Liver (tissue), 9 donors: Measurements from ENCODE around the gene CRLF1. TPM values are rescaled to one million over a fixed set of nuclear protein-coding genes. Genes with fewer than 3 reads are reported as not detected.

Source experiments
- DNase-seq: peaks from one replicate; pipeline ENCODE4 v3.0.0-alpha.2; 2017; ENCODE audit warnings: low spot score
- H3K27ac ChIP-seq, 2 donors: one replicate each; pipeline ENCODE4 v1.7.0; 2013; ENCODE audit warnings: inconsistent platforms in 2 of 2, low read length in 2 of 2, control low read depth in 1 of 2, low read depth in 1 of 2, mild to moderate bottlenecking in 1 of 2
- H3K27me3 ChIP-seq, 4 donors: one replicate each; pipeline versions ENCODE4 v1.6.1 to v1.7.0; 2013; ENCODE audit warnings: low read length in 3 of 4, inconsistent platforms in 1 of 4, mild to moderate bottlenecking in 1 of 4, moderate library complexity in 1 of 4; ENCODE audit not compliant: control insufficient read depth in 4 of 4, insufficient read depth in 4 of 4
- H3K36me3 ChIP-seq, 4 donors: one replicate each; pipeline versions ENCODE4 v1.6.1 to v1.7.0; 2013; ENCODE audit warnings: low read length in 3 of 4, mild to moderate bottlenecking in 3 of 4, low read depth in 1 of 4, moderate library complexity in 1 of 4; ENCODE audit not compliant: control insufficient read depth in 4 of 4, insufficient read depth in 3 of 4
- H3K4me1 ChIP-seq, 4 donors: one replicate each; pipeline versions ENCODE4 v1.6.1 to v1.7.0; 2013; ENCODE audit warnings: low read length in 3 of 4, mild to moderate bottlenecking in 3 of 4, moderate library complexity in 1 of 4; ENCODE audit not compliant: control insufficient read depth in 4 of 4, insufficient read depth in 4 of 4
- H3K4me3 ChIP-seq, 3 donors: one replicate each; pipeline versions ENCODE4 v1.6.1 to v1.7.0; 2013; ENCODE audit warnings: low read length in 3 of 3, control low read depth in 1 of 3, low read depth in 1 of 3, mild to moderate bottlenecking in 1 of 3
- H3K9ac ChIP-seq, 2 donors: one replicate each; pipeline ENCODE4 v1.7.0; 2013; ENCODE audit warnings: low read length in 2 of 2, mild to moderate bottlenecking in 2 of 2, moderate library complexity in 2 of 2, control low read depth in 1 of 2, low read depth in 1 of 2
- H3K9me3 ChIP-seq, 4 donors: one replicate each; pipeline versions ENCODE4 v1.6.1 to v1.7.0; 2013; ENCODE audit warnings: low read length in 3 of 4; ENCODE audit not compliant: control insufficient read depth in 4 of 4
- ATF3 ChIP-seq: IDR thresholded peaks from 2 replicates; pipeline ENCODE4 v1.6.1; 2016; ENCODE audit warnings: antibody characterized with exemption
- CTCF ChIP-seq: fragments of 150-350 bp; IDR thresholded peaks from 2 replicates; pipeline ENCODE4 v1.5.1; 2017; ENCODE audit warnings: improper control_type of control experiment, low read depth, low read length; ENCODE audit not compliant: missing input control
- EGR1 ChIP-seq, 2 donors: IDR thresholded peaks; 2 replicates each; pipeline ENCODE4 v1.6.1; 2016 to 2018; ENCODE audit warnings: antibody characterized with exemption in 2 of 2, low read depth in 2 of 2
- FOXA1 ChIP-seq: IDR thresholded peaks from 2 replicates; pipeline ENCODE4 v1.6.1; 2016; ENCODE audit warnings: antibody characterized with exemption
- FOXA2 ChIP-seq: IDR thresholded peaks from 2 replicates; pipeline ENCODE4 v1.6.1; 2016; ENCODE audit warnings: antibody characterized with exemption
- GABPA ChIP-seq, 2 donors: IDR thresholded peaks in 1 of 2; conservative IDR thresholded peaks in 1 of 2; 2 replicates each; pipeline ENCODE4 v1.6.1; 2016; ENCODE audit warnings: antibody characterized with exemption in 2 of 2, mild to moderate bottlenecking in 1 of 2, moderate library complexity in 1 of 2
- HNF4A ChIP-seq, 2 donors: conservative IDR thresholded peaks; 2 replicates each; pipeline ENCODE4 v1.6.1; 2016; ENCODE audit warnings: antibody characterized with exemption in 2 of 2, mild to moderate bottlenecking in 2 of 2
- HNF4G ChIP-seq: IDR thresholded peaks from 2 replicates; pipeline ENCODE4 v1.6.1; 2016; ENCODE audit warnings: antibody characterized with exemption
- JUND ChIP-seq, 2 donors: IDR thresholded peaks; 2 replicates each; pipeline ENCODE4 v1.6.1; 2016; ENCODE audit warnings: antibody characterized with exemption in 2 of 2
- MAX ChIP-seq: IDR thresholded peaks from 2 replicates; pipeline ENCODE4 v1.6.1; 2016; ENCODE audit warnings: antibody characterized with exemption
- NR2F2 ChIP-seq: IDR thresholded peaks from 2 replicates; pipeline ENCODE4 v1.6.1; 2016; ENCODE audit warnings: antibody characterized with exemption
- RAD21 ChIP-seq, 2 donors: IDR thresholded peaks; 2 replicates each; pipeline ENCODE4 v1.6.1; 2016; ENCODE audit warnings: antibody characterized with exemption in 2 of 2, mild to moderate bottlenecking in 2 of 2
- REST ChIP-seq: IDR thresholded peaks from 2 replicates; pipeline ENCODE4 v1.6.1; 2016; ENCODE audit warnings: antibody characterized with exemption, mild to moderate bottlenecking
- RXRA ChIP-seq, 2 donors: IDR thresholded peaks; 2 replicates each; pipeline ENCODE4 v1.6.1; 2017 to 2018; ENCODE audit warnings: antibody characterized with exemption in 2 of 2, mild to moderate bottlenecking in 1 of 2
- SP1 ChIP-seq: IDR thresholded peaks from 2 replicates; pipeline ENCODE4 v1.6.1; 2018; ENCODE audit warnings: antibody characterized with exemption, mild to moderate bottlenecking
- TAF1 ChIP-seq: conservative IDR thresholded peaks from 2 replicates; pipeline ENCODE4 v1.6.1; 2016; ENCODE audit warnings: antibody characterized with exemption, mild to moderate bottlenecking
- YY1 ChIP-seq: IDR thresholded peaks from 2 replicates; pipeline ENCODE4 v1.6.1; 2016; ENCODE audit warnings: antibody characterized with exemption, mild to moderate bottlenecking
- ZBTB33 ChIP-seq: IDR thresholded peaks from 2 replicates; pipeline ENCODE4 v1.6.1; 2016; ENCODE audit warnings: antibody characterized with exemption
- WGBS: extraction: QIAGEN DNeasy Blood & Tissue Kit; methylation state at CpG from one replicate; pipeline ENCODE4 v1.1.7; 2013; 5-methylcytosine and 5-hydroxymethylcytosine counted together
- polyA plus RNA-seq, 2 donors: library from polyadenylated mRNA; stranded (reverse) in 1 of 2; unstranded in 1 of 2; fragments of 200-250 nt in 1 of 2; fragments of >200 nt in 1 of 2; fragmentation: Nextera tagmentation in 1 of 2; extraction: Ambion mirVana in 1 of 2; gene quantifications; one replicate each; pipeline versions ENCODE4 v1.2.1 to v1.2.3, GENCODE V29; 2013 to 2015
- total RNA-seq, 2 donors: library from RNA; depleted of rRNA; stranded (reverse); fragments of >200 nt; gene quantifications; one replicate each; pipeline ENCODE4 v1.2.3, GENCODE V29; 2014
- donor health status: healthy.
- donor health status: healthy.
- donor health status: healthy.
- donor health status: healthy.
- donor health status: healthy.

The CRLF1 gene
- total and polyA plus RNA-seq, 4 donors = 0.49 to 1.9 (median 1.6) TPM; not detected in 1

GRCh38 chr19:18620902-18621301, 14.3 kb upstream of the CRLF1 start:
- Histone ChIP-seq H3K9ac (no peak overlapping the region), H3K9me3 (no peaks in the 10 kb centered on the region), H3K27me3 (peaks cover 0 to 7% (median 0%) of the 10 kb centered on the region in 4 donors), H3K4me3 (no peak overlapping the region), H3K4me1 (no peaks in the 10 kb centered on the region), H3K36me3 (no peaks in the 10 kb centered on the region), H3K27ac (no peak overlapping the region)
- TF ChIP-seq ATF3 (no peak), SP1 (no peak), ZBTB33 (no peak), HNF4G (no peak), HNF4A (conservative IDR thresholded peaks at IDR 0.05) (no peak), FOXA2 (no peak), RAD21 (IDR thresholded peaks at IDR 0.05) (no peak), NR2F2 (no peak), FOXA1 (no peak), MAX (no peak), JUND (IDR thresholded peaks at IDR 0.05) (no peak), YY1 (no peak), CTCF (no peak), GABPA (IDR thresholded peaks at IDR 0.05 in 1 of 2, conservative IDR thresholded peaks at IDR 0.05 in 1 of 2) (no peak), RXRA (IDR thresholded peaks at IDR 0.05) (no peak), EGR1 (IDR thresholded peaks at IDR 0.05; ENCODE audit: low read depth in 2 of 2) (no peak), REST (no peak), TAF1 (no peak)
- DNase-seq = no peak
- 83% methylated on average over 7 of the region's 7 CpGs for WGBS
